GM13977 (cell line): Measurements from ENCODE around the gene MAGI1.

Experiments
- DNase-seq: peaks from one replicate; pipeline ENCODE4 v3.0.0; 2012; ENCODE audit warnings: low spot score
- in situ Hi-C: fragments of 300-500 bp; cut with MboI; formaldehyde crosslinking; loops from one replicate; pipeline ENCODE4 v1.12.0; 2022; ENCODE audit warnings: low sequenced_read_pairs, low pct_unique_long_range_greater_than_20kb, mixed read lengths, inconsistent platforms; ENCODE audit not compliant: unreplicated experiment
- TF ChIP-seq, protein P1 (sequence below): IDR thresholded peaks from 2 replicates; pipeline ENCODE4 v1.5.1; 2012; ENCODE audit warnings: mild to moderate bottlenecking, control low read depth; ENCODE audit not compliant: insufficient read depth; ENCODE audit errors: extremely low read depth, missing control alignments

MAGI1 gene

DNA sequence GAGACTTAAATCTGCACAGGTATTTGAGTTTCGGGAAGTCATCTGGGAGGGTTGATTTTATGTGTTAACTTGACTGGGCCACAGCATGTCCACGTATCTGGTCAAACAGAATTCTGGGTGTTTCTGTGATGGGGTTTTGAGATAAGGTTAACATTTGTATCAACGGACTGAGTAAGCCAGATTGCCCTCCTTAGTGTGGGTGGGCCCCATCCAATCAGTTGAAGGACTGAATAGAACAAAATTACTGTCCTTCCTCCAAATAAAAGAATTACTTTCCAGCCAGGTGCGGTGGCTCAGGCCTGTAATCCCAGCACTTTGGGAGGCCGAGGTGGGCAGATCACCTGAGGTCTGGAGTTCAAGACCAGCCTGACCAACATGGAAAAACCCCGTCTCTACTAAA is 399.3 kb downstream of the MAGI1 start:
- TF ChIP-seq, protein P1, sequence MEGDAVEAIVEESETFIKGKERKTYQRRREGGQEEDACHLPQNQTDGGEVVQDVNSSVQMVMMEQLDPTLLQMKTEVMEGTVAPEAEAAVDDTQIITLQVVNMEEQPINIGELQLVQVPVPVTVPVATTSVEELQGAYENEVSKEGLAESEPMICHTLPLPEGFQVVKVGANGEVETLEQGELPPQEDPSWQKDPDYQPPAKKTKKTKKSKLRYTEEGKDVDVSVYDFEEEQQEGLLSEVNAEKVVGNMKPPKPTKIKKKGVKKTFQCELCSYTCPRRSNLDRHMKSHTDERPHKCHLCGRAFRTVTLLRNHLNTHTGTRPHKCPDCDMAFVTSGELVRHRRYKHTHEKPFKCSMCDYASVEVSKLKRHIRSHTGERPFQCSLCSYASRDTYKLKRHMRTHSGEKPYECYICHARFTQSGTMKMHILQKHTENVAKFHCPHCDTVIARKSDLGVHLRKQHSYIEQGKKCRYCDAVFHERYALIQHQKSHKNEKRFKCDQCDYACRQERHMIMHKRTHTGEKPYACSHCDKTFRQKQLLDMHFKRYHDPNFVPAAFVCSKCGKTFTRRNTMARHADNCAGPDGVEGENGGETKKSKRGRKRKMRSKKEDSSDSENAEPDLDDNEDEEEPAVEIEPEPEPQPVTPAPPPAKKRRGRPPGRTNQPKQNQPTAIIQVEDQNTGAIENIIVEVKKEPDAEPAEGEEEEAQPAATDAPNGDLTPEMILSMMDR, result no peak
- in situ Hi-C loops, result no loop called here
- DNase-seq, result no peak

DNA sequence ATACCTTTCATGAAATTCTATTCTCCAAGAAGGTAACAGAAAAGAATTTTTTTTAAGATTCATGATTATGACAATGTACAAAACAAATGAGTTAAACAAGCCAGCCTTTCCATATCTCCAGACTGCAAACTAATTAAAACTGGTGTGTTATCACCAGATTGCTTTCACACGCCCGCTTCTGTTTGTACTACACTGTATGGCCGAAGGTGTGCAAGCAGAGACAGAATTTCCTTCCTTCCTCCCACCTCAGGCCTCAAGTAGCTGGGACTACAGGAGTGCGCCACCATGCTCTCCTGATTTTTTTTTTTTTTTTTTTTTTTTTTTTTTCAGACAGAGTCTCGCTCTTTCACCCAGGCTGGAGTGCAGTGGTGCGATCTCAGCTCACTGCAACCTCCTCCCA is 400.4 kb downstream of the MAGI1 start:
- no peak for DNase-seq
- in situ Hi-C loops, result no loop called here
- TF ChIP-seq, protein P1, result no peak

DNA sequence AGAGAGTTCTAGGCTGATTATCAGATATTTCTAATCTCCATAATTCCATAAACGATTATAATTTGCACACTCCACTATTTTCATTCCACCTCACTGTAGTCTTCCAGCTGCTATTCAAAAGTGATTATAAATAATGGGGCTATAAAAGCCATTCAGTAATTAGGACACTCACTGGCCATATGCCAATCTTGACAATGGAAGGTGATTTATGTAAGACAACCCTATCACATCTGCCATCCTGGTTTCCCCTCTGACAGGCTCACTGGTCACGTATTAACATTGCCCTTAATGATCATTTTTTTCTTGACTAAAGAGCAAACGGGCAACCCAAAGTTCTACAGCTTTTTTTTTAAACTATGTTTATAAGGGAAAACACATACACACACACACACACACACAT is 402.4 kb downstream of the MAGI1 start:
- no peak for DNase-seq
- TF ChIP-seq, protein P1, result no peak
- in situ Hi-C loops, result no loop called here

DNA sequence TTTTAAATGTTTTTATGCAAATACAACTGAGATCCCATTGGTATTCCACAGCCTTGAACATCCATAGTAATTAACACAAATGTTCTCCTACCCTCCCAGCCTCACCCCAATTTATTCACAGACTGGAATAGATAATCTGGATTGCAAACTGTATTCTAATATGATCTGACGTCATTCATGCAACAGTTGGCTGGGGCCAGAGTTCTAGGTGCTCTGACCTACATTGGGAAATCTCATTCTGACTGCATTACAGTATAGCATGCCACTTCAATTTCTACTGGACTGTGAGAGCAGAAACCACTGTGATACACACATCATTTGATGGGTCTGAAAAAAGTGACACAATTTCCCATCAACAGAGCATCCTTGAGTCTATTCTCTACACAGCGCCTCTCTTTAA is 403.1 kb downstream of the MAGI1 start:
- TF ChIP-seq, protein P1, result no peak
- in situ Hi-C loops, result no loop called here
- no peak for DNase-seq

DNA sequence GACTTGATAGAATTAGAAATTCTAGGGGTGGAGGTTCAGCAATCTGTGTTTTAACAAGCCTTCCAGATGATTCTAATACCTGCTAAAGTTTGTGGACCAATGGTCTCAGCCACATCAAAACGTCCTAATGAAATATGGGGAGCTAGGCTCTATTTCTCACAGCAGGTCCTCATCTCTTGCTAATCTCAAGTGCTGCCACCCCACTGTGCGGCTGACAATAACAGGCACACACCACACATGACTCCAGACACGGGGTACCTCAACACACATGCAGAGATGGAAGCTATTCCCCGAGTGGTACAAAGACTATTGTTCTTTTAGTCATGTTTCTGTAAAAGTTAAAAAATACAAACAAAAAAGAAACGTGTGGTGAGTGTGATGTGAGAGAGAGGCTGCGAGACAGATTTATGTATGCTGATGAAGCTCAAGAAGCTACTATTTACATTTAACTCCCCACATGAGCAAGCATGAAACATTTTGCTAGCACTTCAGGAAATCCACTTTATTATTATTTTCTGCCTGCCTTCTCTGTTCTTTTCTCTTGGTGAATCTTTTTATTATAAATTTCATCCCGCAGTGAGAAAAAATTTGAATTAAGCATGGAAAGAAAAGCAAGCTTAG is 405.6 kb downstream of the MAGI1 start:
- TF ChIP-seq, protein P1, result no peak
- in situ Hi-C loops, result no loop called here
- no peak for DNase-seq

DNA sequence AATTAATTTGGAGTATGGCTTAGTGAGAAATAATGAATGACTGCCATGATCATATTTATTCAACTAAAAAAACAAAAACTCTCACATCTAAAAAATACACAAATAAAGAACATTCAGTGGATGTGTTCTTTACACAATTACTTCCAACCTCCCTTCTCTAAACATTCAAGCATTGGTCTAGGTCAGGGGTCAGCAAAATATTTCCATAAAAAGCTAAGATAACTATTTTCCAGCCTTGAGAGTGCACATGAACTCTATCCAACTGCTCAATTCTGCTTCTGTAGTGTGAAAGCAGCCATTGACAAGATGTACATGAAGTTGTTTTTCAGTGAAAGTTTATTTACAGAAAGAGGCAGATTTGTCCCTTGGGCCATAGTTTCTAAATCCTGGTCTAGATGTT is 406.3 kb downstream of the MAGI1 start:
- in situ Hi-C loops, result no loop called here
- no peak for DNase-seq
- TF ChIP-seq, protein P1, result no peak
